Stimulated activated CD4-positive, alpha-beta T cell treated with anti-CD3 and anti-CD28 coated beads, Interleukin-1b, Interleukin-23, amount 100 ng/mL, for 24 hours (primary cell): Measurements from ENCODE around the gene TMLHE.
"Not testable (repeated sequence)": the region's sequence is repeated elsewhere in the genome, so short reads cannot be mapped to it uniquely, and the experiment has no call there.

Experiments
- DNase-seq, 4 experiments: peaks; one replicate each; pipeline ENCODE4 v3.0.0-alpha.2; 2020; ENCODE audit warnings: low read depth in 4 of 4, low spot score in 1 of 4

TMLHE gene

GRCh38 chrX:155612312-155613224, at the start of gene TMLHE, which contains the start of gene SPRY3:
TSS of gene TMLHE (minus strand) at chrX:155612952. CDS start at chrX:155545276, 67,676 bp downstream.
TSS of gene SPRY3 (plus strand) at chrX:155612586.
- peak; percentile 19 to 60 (median 37) for DNase-seq

- DNase-seq: no peak
These were observed 49.5 kb upstream of the TMLHE start for GRCh38 chrX:155662282-155662681.

GRCh38 chrX:155645180-155645579, 32.4 kb upstream of the TMLHE start:
- DNase-seq: no peak

- DNase-seq: no peak
These were observed 30.5 kb upstream of the TMLHE start for GRCh38 chrX:155643240-155643639.

GRCh38 chrX:155641371-155641770, 28.6 kb upstream of the TMLHE start:
- DNase-seq: not testable (repeated sequence)

- no peak for DNase-seq
These were observed 25.0 kb upstream of the TMLHE start for GRCh38 chrX:155637714-155638113.

- DNase-seq: not testable (repeated sequence)
These were observed 22.3 kb upstream of the TMLHE start for GRCh38 chrX:155635019-155635418.

- DNase-seq: no peak
These were observed 19.8 kb upstream of the TMLHE start for GRCh38 chrX:155632431-155633100.

- not testable (repeated sequence) for DNase-seq
These were observed 7.4 kb upstream of the TMLHE start for GRCh38 chrX:155620110-155620509.

- DNase-seq: no peak
These were observed 3.2 kb upstream of the TMLHE start for GRCh38 chrX:155615938-155616337.

- no peak for DNase-seq
These were observed 1.3 kb upstream of the TMLHE start for GRCh38 chrX:155613927-155614559.

GRCh38 chrX:155611302-155611701, 1.4 kb downstream of the TMLHE start:
- no peak for DNase-seq

- no peak for DNase-seq
These were observed 19.8 kb downstream of the TMLHE start for GRCh38 chrX:155592981-155593380.

GRCh38 chrX:155592331-155592730, 20.4 kb downstream of the TMLHE start:
- no peak for DNase-seq

GRCh38 chrX:155577682-155578081, 35.1 kb downstream of the TMLHE start:
- no peak for DNase-seq

GRCh38 chrX:155563099-155563498, 49.7 kb downstream of the TMLHE start:
- no peak for DNase-seq

- DNase-seq: no peak
These were observed 67.9 kb downstream of the TMLHE start for GRCh38 chrX:155544881-155545280.

GRCh38 chrX:155535866-155536265, 76.9 kb downstream of the TMLHE start:
- no peak for DNase-seq

- DNase-seq: no peak
These were observed 78.0 kb downstream of the TMLHE start for GRCh38 chrX:155534800-155535199.

GRCh38 chrX:155527023-155527422, 85.7 kb downstream of the TMLHE start:
- not testable (repeated sequence) for DNase-seq

GRCh38 chrX:155514225-155514624, 98.5 kb downstream of the TMLHE start:
- DNase-seq: no peak

- DNase-seq: no peak
These were observed 107.5 kb downstream of the TMLHE start for GRCh38 chrX:155505296-155505695.
